Measurements from ENCODE around the gene IMPG1. TPM values are rescaled to one million over a fixed set of nuclear protein-coding genes. Genes with fewer than 3 reads are reported as not detected.

IMPG1 gene
- total and polyA plus RNA-seq, 4 experiments from 2014 or later, result not detected

- DNase-seq, result no peak
- H3K4me1 ChIP-seq (ENCODE audit: insufficient read depth, low read length), result no peaks in the 10 kb centered on the region
- Mint-ChIP-seq H3K27ac (no peak overlapping the region), H3K27me3 (peaks cover 0 to 2% of the 10 kb centered on the region in 2 donors), H3K4me3 (no peak overlapping the region), H3K4me1 (no peaks in the 10 kb centered on the region), H3K9me3 (peaks cover 0 to 4% (median 0%) of the 10 kb centered on the region in 8 donors), H3K36me3 (no peaks in the 10 kb centered on the region)
- H3K9me3 ChIP-seq (ENCODE audit: control insufficient read depth in 1 of 2, low read length in 2 of 2), result no peaks in the 10 kb centered on the region
- no peaks in the 10 kb centered on the region for H3K36me3 ChIP-seq (ENCODE audit: insufficient read depth, low read length)
- POLR2A ChIA-PET (ENCODE audit: partially characterized antibody), result no interaction called here
- no peak overlapping the region for H3K27ac ChIP-seq (ENCODE audit: low read depth, low read length)
- no peaks in the 10 kb centered on the region for H3K27me3 ChIP-seq (ENCODE audit: insufficient read depth, low read length)
- CTCF ChIA-PET (ENCODE audit: partially characterized antibody), result no interaction called here
- intact Hi-C loops (cut with micrococcal nuclease), result no loop called here
- H3K4me3 ChIP-seq (ENCODE audit: low read length in 2 of 2), result no peak overlapping the region
Observed at GRCh38 chr6:75993236-75994162, 79.0 kb downstream of the IMPG1 start.

- Histone ChIP-seq H3K9me3 (ENCODE audit: control insufficient read depth in 1 of 2, low read length in 2 of 2) (no peaks in the 10 kb centered on the region), H3K27ac (ENCODE audit: low read depth, low read length) (no peak overlapping the region), H3K36me3 (ENCODE audit: insufficient read depth, low read length) (no peaks in the 10 kb centered on the region), H3K4me1 (ENCODE audit: insufficient read depth, low read length) (no peaks in the 10 kb centered on the region), H3K4me3 (ENCODE audit: low read length in 2 of 2) (no peak overlapping the region), H3K27me3 (ENCODE audit: insufficient read depth, low read length) (no peaks in the 10 kb centered on the region)
- H3K4me1 Mint-ChIP-seq, result no peaks in the 10 kb centered on the region
- no peak overlapping the region for H3K27ac Mint-ChIP-seq
- peaks cover 0 to 2% of the 10 kb centered on the region in 2 donors for H3K27me3 Mint-ChIP-seq
- no peak overlapping the region for H3K4me3 Mint-ChIP-seq
- DNase-seq, result no peak
- no peaks in the 10 kb centered on the region for H3K36me3 Mint-ChIP-seq
- intact Hi-C loops (cut with micrococcal nuclease), result no loop called here
- CTCF ChIA-PET (ENCODE audit: partially characterized antibody), result no interaction called here
- H3K9me3 Mint-ChIP-seq, result peaks cover 0 to 4% (median 0%) of the 10 kb centered on the region in 8 donors
- POLR2A ChIA-PET (ENCODE audit: partially characterized antibody), result no interaction called here
Observed at GRCh38 chr6:75991941-75992340, 80.5 kb downstream of the IMPG1 start.

GRCh38 chr6:75986935-75987334 is 85.5 kb downstream of the IMPG1 start:
- POLR2A ChIA-PET (ENCODE audit: partially characterized antibody), result no interaction called here
- CTCF ChIA-PET (ENCODE audit: partially characterized antibody), result no interaction called here
- Mint-ChIP-seq H3K4me3 (no peak overlapping the region), H3K27ac (no peak overlapping the region), H3K9me3 (peaks cover 0 to 5% (median 0%) of the 10 kb centered on the region in 8 donors), H3K36me3 (no peaks in the 10 kb centered on the region), H3K4me1 (no peaks in the 10 kb centered on the region), H3K27me3 (no peaks in the 10 kb centered on the region)
- Histone ChIP-seq H3K36me3 (ENCODE audit: insufficient read depth, low read length) (no peaks in the 10 kb centered on the region), H3K4me3 (ENCODE audit: low read length in 2 of 2) (no peak overlapping the region), H3K27me3 (ENCODE audit: insufficient read depth, low read length) (no peaks in the 10 kb centered on the region), H3K27ac (ENCODE audit: low read depth, low read length) (no peak overlapping the region), H3K9me3 (ENCODE audit: control insufficient read depth in 1 of 2, low read length in 2 of 2) (no peaks in the 10 kb centered on the region), H3K4me1 (ENCODE audit: insufficient read depth, low read length) (no peaks in the 10 kb centered on the region)
- DNase-seq, result no peak
- intact Hi-C loops (cut with micrococcal nuclease), result no loop called here

GRCh38 chr6:75975904-75976303 is 96.6 kb downstream of the IMPG1 start:
- Mint-ChIP-seq H3K4me3 (no peak overlapping the region), H3K4me1 (no peaks in the 10 kb centered on the region), H3K27me3 (peaks cover 0 to 2% of the 10 kb centered on the region in 2 donors), H3K27ac (no peak overlapping the region), H3K9me3 (peaks cover 0 to 2% (median 0%) of the 10 kb centered on the region in 8 donors), H3K36me3 (no peaks in the 10 kb centered on the region)
- ChIA-PET CTCF (ENCODE audit: partially characterized antibody) (no interaction called here), POLR2A (ENCODE audit: partially characterized antibody) (no interaction called here)
- Histone ChIP-seq H3K9me3 (ENCODE audit: control insufficient read depth in 1 of 2, low read length in 2 of 2) (no peaks in the 10 kb centered on the region), H3K27ac (ENCODE audit: low read depth, low read length) (no peak overlapping the region), H3K27me3 (ENCODE audit: insufficient read depth, low read length) (no peaks in the 10 kb centered on the region), H3K36me3 (ENCODE audit: insufficient read depth, low read length) (no peaks in the 10 kb centered on the region), H3K4me1 (ENCODE audit: insufficient read depth, low read length) (no peaks in the 10 kb centered on the region), H3K4me3 (ENCODE audit: low read length in 2 of 2) (no peak overlapping the region)
- no peak for DNase-seq
- intact Hi-C loops (cut with micrococcal nuclease), result no loop called here

GRCh38 chr6:75970093-75970492 is 102.4 kb downstream of the IMPG1 start:
- H3K9me3 Mint-ChIP-seq, result peaks cover 0 to 2% (median 0%) of the 10 kb centered on the region in 8 donors

GRCh38 chr6:75968143-75968542 is 104.3 kb downstream of the IMPG1 start:
- Histone ChIP-seq H3K27me3 (ENCODE audit: insufficient read depth, low read length) (no peaks in the 10 kb centered on the region), H3K27ac (ENCODE audit: low read depth, low read length) (no peak overlapping the region), H3K4me1 (ENCODE audit: insufficient read depth, low read length) (no peaks in the 10 kb centered on the region), H3K4me3 (ENCODE audit: low read length in 2 of 2) (no peak overlapping the region), H3K36me3 (ENCODE audit: insufficient read depth, low read length) (no peaks in the 10 kb centered on the region), H3K9me3 (ENCODE audit: control insufficient read depth in 1 of 2, low read length in 2 of 2) (no peaks in the 10 kb centered on the region)
- no peak for DNase-seq
- H3K27ac Mint-ChIP-seq, result no peak overlapping the region
- H3K36me3 Mint-ChIP-seq, result no peaks in the 10 kb centered on the region
- intact Hi-C loops (cut with micrococcal nuclease), result no loop called here
- POLR2A ChIA-PET (ENCODE audit: partially characterized antibody), result no interaction called here
- H3K4me3 Mint-ChIP-seq, result no peak overlapping the region
- no peaks in the 10 kb centered on the region for H3K4me1 Mint-ChIP-seq
- peaks cover 1 to 2% of the 10 kb centered on the region in 2 donors for H3K27me3 Mint-ChIP-seq
- CTCF ChIA-PET (ENCODE audit: partially characterized antibody), result no interaction called here
- H3K9me3 Mint-ChIP-seq, result peaks cover 0 to 2% (median 0%) of the 10 kb centered on the region in 8 donors

More at GRCh38 chr6:75970093-75970492, 102.4 kb downstream of the IMPG1 start:
- Histone ChIP-seq H3K4me1 (ENCODE audit: insufficient read depth, low read length) (no peaks in the 10 kb centered on the region), H3K9me3 (ENCODE audit: control insufficient read depth in 1 of 2, low read length in 2 of 2) (no peaks in the 10 kb centered on the region), H3K27ac (ENCODE audit: low read depth, low read length) (no peak overlapping the region), H3K36me3 (ENCODE audit: insufficient read depth, low read length) (no peaks in the 10 kb centered on the region), H3K4me3 (ENCODE audit: low read length in 2 of 2) (no peak overlapping the region), H3K27me3 (ENCODE audit: insufficient read depth, low read length) (no peaks in the 10 kb centered on the region)
- H3K4me1 Mint-ChIP-seq, result no peaks in the 10 kb centered on the region
- peaks cover 1 to 2% of the 10 kb centered on the region in 2 donors for H3K27me3 Mint-ChIP-seq
- no peak for DNase-seq
- no peak overlapping the region for H3K4me3 Mint-ChIP-seq
- H3K36me3 Mint-ChIP-seq, result no peaks in the 10 kb centered on the region
- no peak overlapping the region for H3K27ac Mint-ChIP-seq
- POLR2A ChIA-PET (ENCODE audit: partially characterized antibody), result no interaction called here
- intact Hi-C loops (cut with micrococcal nuclease), result no loop called here
- CTCF ChIA-PET (ENCODE audit: partially characterized antibody), result no interaction called here

- intact Hi-C loops (cut with micrococcal nuclease), result no loop called here
- CTCF ChIA-PET (ENCODE audit: partially characterized antibody), result no interaction called here
Observed at GRCh38 chr6:75963569-75963968, 108.9 kb downstream of the IMPG1 start.

More at GRCh38 chr6:75963569-75963968, 108.9 kb downstream of the IMPG1 start:
- H3K27ac ChIP-seq (ENCODE audit: low read depth, low read length), result no peak overlapping the region
- Mint-ChIP-seq H3K36me3 (no peaks in the 10 kb centered on the region), H3K27ac (no peak overlapping the region), H3K4me3 (no peak overlapping the region), H3K4me1 (no peaks in the 10 kb centered on the region), H3K27me3 (peaks cover 0 to 3% of the 10 kb centered on the region in 2 donors), H3K9me3 (peaks cover 0 to 2% (median 0%) of the 10 kb centered on the region in 8 donors)
- no peaks in the 10 kb centered on the region for H3K36me3 ChIP-seq (ENCODE audit: insufficient read depth, low read length)
- POLR2A ChIA-PET (ENCODE audit: partially characterized antibody), result no interaction called here
- no peaks in the 10 kb centered on the region for H3K27me3 ChIP-seq (ENCODE audit: insufficient read depth, low read length)
- no peak for DNase-seq
- no peaks in the 10 kb centered on the region for H3K4me1 ChIP-seq (ENCODE audit: insufficient read depth, low read length)
- H3K9me3 ChIP-seq (ENCODE audit: control insufficient read depth in 1 of 2, low read length in 2 of 2), result no peaks in the 10 kb centered on the region
- no peak overlapping the region for H3K4me3 ChIP-seq (ENCODE audit: low read length in 2 of 2)
